ENCODE results near the gene LBHD2. TPM values are rescaled to one million over a fixed set of nuclear protein-coding genes. Genes with fewer than 3 reads are reported as not detected.

The LBHD2 gene
- total RNA-seq, 1 donor from 2014 or later: not detected

- Mint-ChIP-seq H3K36me3 (no peaks in the 10 kb centered on the region), H3K27me3 (no peaks in the 10 kb centered on the region), H3K9me3 (no peaks in the 10 kb centered on the region), H3K4me3 (no peak overlapping the region), H3K27ac (peak overlapping the region; percentile 89), H3K4me1 (ENCODE audit: unreplicated experiment) (peaks cover 11% of the 10 kb centered on the region)
- TF ChIP-seq CTCF (conservative IDR thresholded peaks at IDR 0.05): no peak
- DNase-seq (ENCODE audit: extremely low spot score, unreplicated experiment): no peak
These were observed 19.0 kb upstream of the LBHD2 start for GRCh38 chr14:103064978-103065377.

DNA sequence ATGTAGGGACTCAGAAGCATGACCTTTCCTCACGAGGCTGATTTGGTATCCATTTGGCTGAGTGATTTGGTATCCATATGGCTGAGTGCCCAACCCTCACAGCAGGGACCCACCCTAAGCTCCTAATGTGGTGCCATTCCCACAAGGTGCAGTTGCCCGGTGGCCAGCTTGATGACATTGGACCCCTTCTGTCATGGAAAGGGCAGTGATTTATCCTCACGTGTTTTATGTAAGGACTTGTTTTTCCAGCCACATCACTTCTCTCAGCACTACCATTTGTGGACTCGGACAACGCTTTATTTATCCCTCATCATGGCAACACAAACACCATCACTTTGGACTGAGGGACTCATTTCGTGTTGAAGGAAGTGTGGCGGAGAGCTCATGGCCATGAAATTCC is 18.1 kb upstream of the LBHD2 start:
- peaks cover 7% of the 10 kb centered on the region for H3K4me1 Mint-ChIP-seq (ENCODE audit: unreplicated experiment)
- H3K27me3 Mint-ChIP-seq: no peaks in the 10 kb centered on the region
- TF ChIP-seq CTCF (conservative IDR thresholded peaks at IDR 0.05): no peak
- H3K27ac Mint-ChIP-seq: no peak overlapping the region
- no peak overlapping the region for H3K4me3 Mint-ChIP-seq
- H3K9me3 Mint-ChIP-seq: no peaks in the 10 kb centered on the region
- H3K36me3 Mint-ChIP-seq: no peaks in the 10 kb centered on the region
- no peak for DNase-seq (ENCODE audit: extremely low spot score, unreplicated experiment)

- TF ChIP-seq CTCF (conservative IDR thresholded peaks at IDR 0.05): no peak
- DNase-seq (ENCODE audit: extremely low spot score, unreplicated experiment): no peak
- H3K9me3 Mint-ChIP-seq: no peaks in the 10 kb centered on the region
- no peak overlapping the region for H3K4me3 Mint-ChIP-seq
- H3K4me1 Mint-ChIP-seq (ENCODE audit: unreplicated experiment): peaks cover 7% of the 10 kb centered on the region
- H3K36me3 Mint-ChIP-seq: no peaks in the 10 kb centered on the region
- H3K27ac Mint-ChIP-seq: no peak overlapping the region
- H3K27me3 Mint-ChIP-seq: no peaks in the 10 kb centered on the region
These were observed 17.6 kb upstream of the LBHD2 start for GRCh38 chr14:103066399-103066798.

- no peaks in the 10 kb centered on the region for H3K36me3 Mint-ChIP-seq
- no peak for DNase-seq (ENCODE audit: extremely low spot score, unreplicated experiment)
- no peaks in the 10 kb centered on the region for H3K9me3 Mint-ChIP-seq
- H3K4me3 Mint-ChIP-seq: peak overlapping the region; percentile 51
- no peaks in the 10 kb centered on the region for H3K27me3 Mint-ChIP-seq
- H3K4me1 Mint-ChIP-seq (ENCODE audit: unreplicated experiment): peaks cover 7% of the 10 kb centered on the region
- TF ChIP-seq CTCF (conservative IDR thresholded peaks at IDR 0.05): no peak
- peak overlapping the region; percentile 96 for H3K27ac Mint-ChIP-seq
These were observed 16.6 kb upstream of the LBHD2 start for GRCh38 chr14:103067231-103067954.

GRCh38 chr14:103068351-103069073 is 15.5 kb upstream of the LBHD2 start:
- TF ChIP-seq CTCF (conservative IDR thresholded peaks at IDR 0.05): no peak
- Mint-ChIP-seq H3K4me1 (ENCODE audit: unreplicated experiment) (peaks cover 7% of the 10 kb centered on the region), H3K4me3 (no peak overlapping the region), H3K9me3 (no peaks in the 10 kb centered on the region), H3K27ac (no peak overlapping the region), H3K27me3 (no peaks in the 10 kb centered on the region), H3K36me3 (no peaks in the 10 kb centered on the region)
- DNase-seq (ENCODE audit: extremely low spot score, unreplicated experiment): no peak

All from type B pancreatic cell (in vitro differentiated cells).